Suprapubic skin (tissue), 4 donors: ENCODE measurements around the gene ANKH.

Experiments
- EP300 ChIP-seq: sonication (generic); formaldehyde crosslinking; IDR thresholded peaks from one replicate; pipeline ENCODE4 v1.6.1; 2017; ENCODE audit warnings: antibody characterized with exemption
- POLR2A ChIP-seq, 2 donors: fragments of 450-650 bp; IDR thresholded peaks; one replicate each; pipeline ENCODE4 v1.6.1; 2017; ENCODE audit warnings: antibody characterized with exemption in 2 of 2, mild to moderate bottlenecking in 2 of 2, moderate library complexity in 2 of 2
- POLR2AphosphoS5 ChIP-seq, 3 donors: sonication (generic); formaldehyde crosslinking; IDR thresholded peaks; one replicate each; pipeline ENCODE4 v1.6.1; 2017; ENCODE audit warnings: antibody characterized with exemption in 3 of 3
- TF ChIP-seq, protein P1 (sequence below), 2 donors: fragments of 200-600 bp in 1 of 2; fragments of 450-650 bp in 1 of 2; sonication (generic) in 1 of 2; IDR thresholded peaks; one replicate each; pipeline ENCODE4 v1.5.1; 2016 to 2019; ENCODE audit warnings: antibody characterized with exemption in 2 of 2, mild to moderate bottlenecking in 1 of 2, moderate library complexity in 1 of 2

- TF ChIP-seq, protein P1, sequence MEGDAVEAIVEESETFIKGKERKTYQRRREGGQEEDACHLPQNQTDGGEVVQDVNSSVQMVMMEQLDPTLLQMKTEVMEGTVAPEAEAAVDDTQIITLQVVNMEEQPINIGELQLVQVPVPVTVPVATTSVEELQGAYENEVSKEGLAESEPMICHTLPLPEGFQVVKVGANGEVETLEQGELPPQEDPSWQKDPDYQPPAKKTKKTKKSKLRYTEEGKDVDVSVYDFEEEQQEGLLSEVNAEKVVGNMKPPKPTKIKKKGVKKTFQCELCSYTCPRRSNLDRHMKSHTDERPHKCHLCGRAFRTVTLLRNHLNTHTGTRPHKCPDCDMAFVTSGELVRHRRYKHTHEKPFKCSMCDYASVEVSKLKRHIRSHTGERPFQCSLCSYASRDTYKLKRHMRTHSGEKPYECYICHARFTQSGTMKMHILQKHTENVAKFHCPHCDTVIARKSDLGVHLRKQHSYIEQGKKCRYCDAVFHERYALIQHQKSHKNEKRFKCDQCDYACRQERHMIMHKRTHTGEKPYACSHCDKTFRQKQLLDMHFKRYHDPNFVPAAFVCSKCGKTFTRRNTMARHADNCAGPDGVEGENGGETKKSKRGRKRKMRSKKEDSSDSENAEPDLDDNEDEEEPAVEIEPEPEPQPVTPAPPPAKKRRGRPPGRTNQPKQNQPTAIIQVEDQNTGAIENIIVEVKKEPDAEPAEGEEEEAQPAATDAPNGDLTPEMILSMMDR (IDR thresholded peaks at IDR 0.05): no peak
- TF ChIP-seq POLR2AphosphoS5 (IDR thresholded peaks at IDR 0.05) (no peak), POLR2A (IDR thresholded peaks at IDR 0.05) (no peak), EP300 (no peak)
Measured at GRCh38 chr5:14779975-14780374, 91.6 kb downstream of the ANKH start.
